ENCODE data around the gene LRRC4C. TPM values are rescaled to one million over a fixed set of nuclear protein-coding genes. Genes with fewer than 3 reads are reported as not detected.

LRRC4C gene
- total RNA-seq, 1 donor from 2014 or later: 0.41 TPM

DNA sequence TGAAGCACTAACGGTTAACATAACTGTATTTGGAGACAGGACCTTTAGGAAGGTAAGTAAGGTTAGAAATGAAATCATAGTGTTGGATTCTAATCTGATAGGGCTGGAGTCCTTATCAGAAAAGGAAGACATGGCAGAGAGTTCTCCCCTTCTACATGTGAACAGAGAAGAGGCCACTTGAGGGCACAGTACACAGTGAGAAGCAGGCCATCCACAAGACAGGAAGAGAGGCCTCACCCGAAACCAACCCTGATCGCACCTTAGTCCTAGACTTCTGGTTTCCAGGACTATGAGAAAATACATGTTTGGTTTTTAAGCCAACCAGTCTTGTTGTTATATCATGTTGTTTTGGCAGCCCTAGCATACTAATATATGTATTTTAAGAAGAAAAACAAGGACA is 170.0 kb downstream of the LRRC4C start:
- H3K27me3 ChIP-seq (ENCODE audit: low read depth): no peaks in the 10 kb centered on the region
- no peak overlapping the region for H3K4me3 ChIP-seq
- no peak overlapping the region for H3K27ac ChIP-seq (replicated peaks)
- no peaks in the 10 kb centered on the region for H3K36me3 ChIP-seq
- TF ChIP-seq, protein P1, sequence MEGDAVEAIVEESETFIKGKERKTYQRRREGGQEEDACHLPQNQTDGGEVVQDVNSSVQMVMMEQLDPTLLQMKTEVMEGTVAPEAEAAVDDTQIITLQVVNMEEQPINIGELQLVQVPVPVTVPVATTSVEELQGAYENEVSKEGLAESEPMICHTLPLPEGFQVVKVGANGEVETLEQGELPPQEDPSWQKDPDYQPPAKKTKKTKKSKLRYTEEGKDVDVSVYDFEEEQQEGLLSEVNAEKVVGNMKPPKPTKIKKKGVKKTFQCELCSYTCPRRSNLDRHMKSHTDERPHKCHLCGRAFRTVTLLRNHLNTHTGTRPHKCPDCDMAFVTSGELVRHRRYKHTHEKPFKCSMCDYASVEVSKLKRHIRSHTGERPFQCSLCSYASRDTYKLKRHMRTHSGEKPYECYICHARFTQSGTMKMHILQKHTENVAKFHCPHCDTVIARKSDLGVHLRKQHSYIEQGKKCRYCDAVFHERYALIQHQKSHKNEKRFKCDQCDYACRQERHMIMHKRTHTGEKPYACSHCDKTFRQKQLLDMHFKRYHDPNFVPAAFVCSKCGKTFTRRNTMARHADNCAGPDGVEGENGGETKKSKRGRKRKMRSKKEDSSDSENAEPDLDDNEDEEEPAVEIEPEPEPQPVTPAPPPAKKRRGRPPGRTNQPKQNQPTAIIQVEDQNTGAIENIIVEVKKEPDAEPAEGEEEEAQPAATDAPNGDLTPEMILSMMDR (IDR thresholded peaks at IDR 0.05; ENCODE audit: borderline replicate concordance): no peak
- H3K4me1 ChIP-seq: no peaks in the 10 kb centered on the region
- no peak for DNase-seq
- no peaks in the 10 kb centered on the region for H3K9me3 ChIP-seq (replicated peaks)
- intact Hi-C loops (cut with micrococcal nuclease): no loop called here

DNA sequence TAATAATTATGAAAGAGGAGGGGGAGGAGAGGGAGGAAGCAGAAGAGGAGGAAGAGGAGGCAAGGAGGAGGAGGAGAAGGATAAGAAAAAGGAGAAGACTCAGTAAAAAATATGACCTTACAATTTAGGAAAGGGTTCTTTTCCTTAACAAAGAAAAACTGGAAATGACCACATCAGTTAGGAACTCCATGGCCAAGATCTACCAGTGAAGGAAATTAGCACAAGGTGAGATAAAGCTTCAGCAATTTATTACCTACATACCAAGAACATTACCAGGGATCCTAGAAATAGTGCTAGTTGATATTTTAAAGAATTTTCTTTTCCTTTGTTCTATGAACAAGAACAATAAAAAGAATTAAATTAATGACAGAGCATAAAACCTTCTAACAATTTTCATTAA is 172.7 kb downstream of the LRRC4C start:
- Histone ChIP-seq H3K4me1 (no peaks in the 10 kb centered on the region), H3K36me3 (no peaks in the 10 kb centered on the region), H3K9me3 (replicated peaks) (no peaks in the 10 kb centered on the region), H3K27me3 (ENCODE audit: low read depth) (no peaks in the 10 kb centered on the region), H3K4me3 (no peak overlapping the region), H3K27ac (replicated peaks) (no peak overlapping the region)
- TF ChIP-seq, protein P1 (IDR thresholded peaks at IDR 0.05; ENCODE audit: borderline replicate concordance): no peak
- intact Hi-C loops (cut with micrococcal nuclease): no loop called here
- DNase-seq: no peak

DNA sequence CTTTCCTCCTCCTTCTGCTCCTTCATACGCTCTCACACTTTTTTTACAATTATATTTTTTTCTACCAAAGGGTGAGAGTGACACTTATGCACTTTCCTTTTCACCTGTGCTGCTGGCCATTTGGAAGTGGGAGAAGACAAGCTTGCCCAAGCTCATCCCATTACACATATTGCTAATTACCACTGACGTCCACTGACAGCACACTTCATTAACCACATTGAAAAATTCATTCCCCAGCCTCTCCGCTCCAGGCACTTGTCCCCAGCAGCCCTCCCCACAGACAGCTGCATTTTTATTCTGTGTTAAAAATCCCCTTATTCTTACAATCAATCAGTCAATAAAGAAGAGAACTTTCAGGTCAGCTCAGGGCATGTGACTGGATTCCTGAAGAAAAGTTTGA is 175.1 kb downstream of the LRRC4C start:
- intact Hi-C loops (cut with micrococcal nuclease): no loop called here
- H3K9me3 ChIP-seq (replicated peaks): no peaks in the 10 kb centered on the region
- TF ChIP-seq, protein P1 (IDR thresholded peaks at IDR 0.05; ENCODE audit: borderline replicate concordance): no peak
- H3K4me1 ChIP-seq: no peaks in the 10 kb centered on the region
- no peaks in the 10 kb centered on the region for H3K36me3 ChIP-seq
- H3K4me3 ChIP-seq: no peak overlapping the region
- H3K27ac ChIP-seq (replicated peaks): no peak overlapping the region
- DNase-seq: no peak
- no peaks in the 10 kb centered on the region for H3K27me3 ChIP-seq (ENCODE audit: low read depth)

DNA sequence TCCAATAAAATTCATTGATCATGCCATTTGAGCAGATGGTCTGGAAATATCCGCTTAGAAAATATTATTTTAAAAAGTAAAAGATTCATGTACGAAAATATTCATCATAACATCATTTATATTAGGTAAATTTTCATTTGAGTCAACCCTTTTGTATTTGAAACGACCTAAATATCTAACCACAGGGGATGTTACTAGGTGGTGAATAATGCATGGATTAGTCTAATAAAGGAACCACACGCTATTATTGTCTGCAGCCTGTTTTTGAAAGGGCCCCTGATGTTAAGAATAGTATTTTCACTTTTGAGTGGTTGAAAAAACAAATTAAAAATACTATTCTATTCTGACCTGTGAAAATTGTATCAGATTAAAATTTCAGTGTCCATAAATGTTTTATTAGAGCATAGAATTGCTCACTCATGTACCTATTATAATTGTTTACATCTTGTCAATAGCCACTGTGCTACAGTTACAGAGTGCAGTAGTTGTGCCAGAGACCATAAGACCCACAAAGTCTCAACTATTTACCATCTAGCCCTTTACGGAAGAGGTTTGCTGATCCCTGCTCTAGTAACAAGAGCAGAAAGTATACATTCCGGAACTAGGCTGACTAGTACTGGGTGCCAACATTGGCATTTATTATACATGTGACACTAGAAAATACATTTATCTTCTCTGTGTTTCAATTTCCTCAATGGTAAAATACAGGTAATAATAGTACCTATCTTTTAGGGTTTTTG is 176.1 kb downstream of the LRRC4C start:
- intact Hi-C loops (cut with micrococcal nuclease): no loop called here
- Histone ChIP-seq H3K36me3 (no peaks in the 10 kb centered on the region), H3K27ac (replicated peaks) (no peak overlapping the region), H3K9me3 (replicated peaks) (no peaks in the 10 kb centered on the region), H3K4me3 (no peak overlapping the region), H3K4me1 (no peaks in the 10 kb centered on the region), H3K27me3 (ENCODE audit: low read depth) (no peaks in the 10 kb centered on the region)
- TF ChIP-seq, protein P1 (IDR thresholded peaks at IDR 0.05; ENCODE audit: borderline replicate concordance): no peak
- no peak for DNase-seq

DNA sequence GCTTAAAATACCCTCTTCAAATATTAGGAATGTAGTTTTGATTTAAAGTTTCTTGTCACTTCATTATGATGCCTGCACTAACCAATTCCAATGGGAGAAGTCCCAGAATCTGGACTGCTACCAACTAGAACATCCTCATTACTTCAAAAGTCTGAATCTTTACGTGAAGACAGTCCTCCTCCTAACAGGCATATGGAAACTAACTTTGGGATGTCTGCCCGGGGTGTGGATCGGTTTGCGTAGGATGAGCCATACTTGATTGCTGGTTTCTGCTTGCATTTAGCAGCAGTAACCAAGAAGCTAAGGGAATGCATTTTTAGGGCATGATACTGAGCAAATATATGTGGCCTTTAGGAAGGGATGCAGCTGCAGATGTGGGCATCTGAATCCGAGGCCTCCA is 177.1 kb downstream of the LRRC4C start:
- DNase-seq: no peak
- Histone ChIP-seq H3K9me3 (replicated peaks) (no peaks in the 10 kb centered on the region), H3K4me3 (no peak overlapping the region), H3K27ac (replicated peaks) (no peak overlapping the region), H3K27me3 (ENCODE audit: low read depth) (no peaks in the 10 kb centered on the region), H3K36me3 (no peaks in the 10 kb centered on the region), H3K4me1 (no peaks in the 10 kb centered on the region)
- TF ChIP-seq, protein P1 (IDR thresholded peaks at IDR 0.05; ENCODE audit: borderline replicate concordance): no peak
- intact Hi-C loops (cut with micrococcal nuclease): no loop called here

Measured in left ventricle myocardium inferior (tissue), 1 donor.